Measurements from ENCODE around the gene SH2B3.

The SH2B3 gene

DNA sequence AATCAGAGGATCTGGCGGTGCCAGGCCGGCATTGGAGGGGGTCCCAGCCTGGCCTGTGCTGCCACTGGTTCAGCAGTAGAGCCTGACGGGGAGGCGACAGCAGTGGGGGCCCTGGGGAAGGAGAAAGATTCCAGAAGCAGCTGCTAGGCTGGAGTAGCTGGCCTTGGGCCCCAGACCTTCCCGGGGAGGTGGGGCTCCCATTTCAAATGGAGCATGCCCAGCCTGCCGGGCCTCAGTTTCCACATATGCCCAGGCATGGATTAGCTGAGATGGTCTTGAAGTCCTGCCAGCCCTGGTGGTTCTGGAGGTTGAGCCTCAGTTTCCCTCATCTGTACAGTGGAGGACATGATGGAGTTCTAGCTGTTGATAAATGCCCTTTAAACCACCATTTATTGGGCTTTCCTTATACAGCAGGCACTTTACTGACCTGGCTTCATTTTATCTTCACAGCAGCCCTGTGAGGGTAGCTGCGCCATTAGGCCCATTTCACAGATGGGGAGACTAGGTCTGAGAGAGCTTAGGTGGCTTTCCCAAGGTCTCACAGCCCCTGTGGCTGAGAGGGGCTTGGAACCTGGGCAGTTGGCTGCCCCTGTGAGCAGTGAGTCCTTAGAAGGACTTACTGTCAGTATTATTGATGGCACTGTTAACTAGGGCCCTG lies 21.8 kb downstream of the SH2B3 start:
- no peak for DNase-seq (ENCODE audit: low read depth in 2 of 3, low spot score in 2 of 3)

DNA sequence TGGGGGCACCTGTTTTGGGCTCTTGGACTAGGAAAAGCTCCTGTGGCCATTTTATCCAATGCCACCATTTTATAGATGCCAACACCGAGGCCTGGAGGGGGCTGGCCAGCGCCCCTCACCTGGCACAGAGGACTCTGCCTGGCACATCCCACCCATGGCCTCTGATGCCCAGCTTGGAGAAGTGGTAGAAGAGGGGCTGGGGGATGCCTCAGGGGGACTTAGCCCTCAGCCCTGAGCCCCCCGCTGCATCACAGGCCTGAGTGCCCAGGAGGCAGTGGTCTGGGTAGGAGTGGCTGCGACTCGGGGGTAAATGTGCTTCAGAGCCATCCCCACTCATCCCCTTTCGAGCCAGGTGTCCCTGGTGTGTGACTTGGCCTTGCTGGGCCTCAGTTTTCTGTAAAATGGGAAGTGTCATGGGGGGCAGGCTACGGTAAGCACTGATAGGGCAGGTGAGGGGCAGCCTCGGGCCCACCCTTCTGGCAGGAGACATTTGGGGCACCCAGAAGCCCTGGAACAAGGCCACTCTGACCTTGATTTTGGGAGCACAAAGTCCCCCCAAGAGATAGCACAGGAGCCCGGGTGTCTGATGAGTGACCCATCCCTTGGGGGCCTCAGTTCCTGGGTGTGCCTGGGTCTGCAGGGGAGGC lies 22.5 kb downstream of the SH2B3 start:
- DNase-seq (ENCODE audit: low read depth in 2 of 3, low spot score in 2 of 3): no peak

DNA sequence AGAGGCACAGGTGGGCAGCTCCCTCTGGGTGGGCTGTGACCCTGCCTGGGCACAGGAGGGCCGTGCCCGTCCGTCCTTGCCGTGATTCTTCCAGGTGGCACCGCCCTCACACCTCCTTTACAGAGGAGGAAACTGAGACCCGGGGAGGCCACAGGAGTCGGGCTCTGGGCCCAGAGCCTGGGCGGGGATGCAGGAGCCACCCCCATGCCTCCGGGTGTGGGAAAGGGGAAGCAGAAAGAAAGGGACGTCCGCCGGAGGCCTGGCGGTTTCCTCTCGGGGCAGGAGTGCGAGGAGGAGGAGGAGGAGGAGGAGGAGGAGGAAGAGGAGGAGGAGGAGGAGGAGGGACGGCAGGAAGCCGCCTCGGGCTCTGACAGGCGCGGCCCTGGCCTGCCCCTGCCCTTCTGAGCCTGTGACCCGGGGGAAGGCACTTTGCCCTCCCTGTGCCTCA lies 23.0 kb downstream of the SH2B3 start:
- no peak for DNase-seq (ENCODE audit: low read depth in 2 of 3, low spot score in 2 of 3)

DNA sequence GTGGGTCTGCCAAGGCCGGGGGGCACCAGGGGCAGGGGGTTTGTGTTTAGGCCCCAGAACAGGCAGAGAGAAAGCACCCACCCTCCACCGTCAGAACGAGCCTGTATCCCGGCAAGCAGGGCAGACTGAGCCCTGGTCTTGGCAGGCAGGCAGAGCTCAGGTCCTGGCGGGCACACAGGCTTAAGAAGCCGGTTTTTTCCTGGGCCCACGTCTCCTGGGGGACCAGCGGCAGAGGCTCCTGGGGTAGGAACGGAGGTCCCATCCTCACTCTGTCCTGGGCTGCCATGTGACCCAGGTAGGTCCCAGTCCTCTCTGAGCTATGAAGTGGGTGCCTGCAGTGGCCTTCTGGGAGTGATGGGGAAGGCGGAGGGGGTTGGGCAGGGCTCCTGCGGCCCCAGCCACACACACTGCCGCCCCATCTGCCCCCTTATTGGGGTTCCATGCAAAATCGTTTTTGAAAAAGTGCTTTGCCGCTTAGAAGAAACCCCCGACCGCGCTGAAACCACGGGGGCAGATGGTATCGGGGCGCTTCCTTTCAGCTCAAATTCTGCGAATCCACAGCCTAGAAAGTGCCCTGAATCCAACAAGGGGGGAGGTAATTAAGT lies 24.2 kb downstream of the SH2B3 start:
- DNase-seq (ENCODE audit: low read depth in 2 of 3, low spot score in 2 of 3): peak in 1 of 3 experiments; percentile 59

DNA sequence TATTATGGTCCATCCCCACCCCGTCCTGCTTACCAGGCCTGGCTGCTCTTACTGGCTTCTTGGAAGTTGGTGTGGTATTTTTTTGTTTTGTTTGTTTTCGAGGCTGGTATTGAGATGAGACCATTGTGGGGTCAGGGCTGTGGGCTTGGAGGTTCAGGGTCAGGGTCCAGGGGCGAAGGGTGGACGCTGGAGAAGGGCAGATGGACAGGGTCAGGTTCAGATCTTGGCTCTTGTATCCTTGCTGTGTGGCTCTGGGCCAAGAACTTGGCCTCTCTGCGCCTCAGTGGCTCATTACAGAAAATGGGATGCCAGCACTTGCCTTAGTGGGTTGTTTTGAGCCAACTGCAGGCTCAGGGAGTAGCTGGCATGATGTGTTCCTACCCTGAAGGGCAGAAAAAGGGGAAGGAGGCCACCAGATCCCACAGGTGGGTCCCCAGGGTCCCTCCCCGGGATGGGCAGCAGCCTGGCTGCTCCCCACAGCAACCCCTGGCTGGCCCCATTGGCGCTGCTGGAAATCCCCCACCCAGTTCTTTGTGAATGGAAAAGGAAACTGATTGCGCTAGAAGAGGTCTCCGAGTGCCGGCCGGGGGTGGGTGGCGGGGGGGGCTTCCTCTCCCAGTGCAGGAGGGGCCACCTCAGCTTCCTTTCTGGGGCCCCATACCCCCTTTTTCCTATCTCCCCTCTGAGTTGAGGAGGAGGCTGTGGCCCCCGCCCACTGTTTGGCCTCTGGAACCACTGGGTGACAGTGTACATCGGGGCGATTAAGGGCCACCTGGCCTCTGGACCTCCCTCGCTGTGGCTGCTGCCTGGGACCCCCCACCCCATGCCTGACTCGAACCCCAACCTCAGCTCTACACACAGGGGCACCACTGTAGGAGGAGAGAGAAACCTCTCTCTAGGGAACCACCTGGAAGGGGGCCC lies 25.0 kb downstream of the SH2B3 start:
- DNase-seq (ENCODE audit: low read depth in 2 of 3, low spot score in 2 of 3): peak in 1 of 3 experiments; percentile 58

DNA sequence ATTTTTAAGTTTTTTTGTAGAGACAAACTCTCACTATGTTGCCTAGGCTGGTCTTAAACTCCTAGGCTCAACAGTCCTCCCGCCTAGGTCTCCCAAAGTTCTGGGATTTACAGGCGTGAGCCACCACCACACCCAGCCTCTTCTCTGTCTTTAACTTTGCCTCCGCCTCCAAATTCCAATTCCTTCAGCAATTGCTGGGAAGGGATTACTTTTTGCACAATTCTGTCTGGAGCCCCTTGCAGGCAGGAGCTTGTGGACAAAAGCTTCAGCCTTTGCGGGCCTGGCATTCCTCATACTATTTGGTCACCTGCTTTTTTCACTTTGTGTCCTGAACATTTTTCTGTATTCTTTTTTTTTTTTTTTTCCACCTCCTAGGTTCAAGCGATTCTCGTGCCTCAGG lies 26.0 kb downstream of the SH2B3 start:
- DNase-seq (ENCODE audit: low read depth in 2 of 3, low spot score in 2 of 3): no peak

DNA sequence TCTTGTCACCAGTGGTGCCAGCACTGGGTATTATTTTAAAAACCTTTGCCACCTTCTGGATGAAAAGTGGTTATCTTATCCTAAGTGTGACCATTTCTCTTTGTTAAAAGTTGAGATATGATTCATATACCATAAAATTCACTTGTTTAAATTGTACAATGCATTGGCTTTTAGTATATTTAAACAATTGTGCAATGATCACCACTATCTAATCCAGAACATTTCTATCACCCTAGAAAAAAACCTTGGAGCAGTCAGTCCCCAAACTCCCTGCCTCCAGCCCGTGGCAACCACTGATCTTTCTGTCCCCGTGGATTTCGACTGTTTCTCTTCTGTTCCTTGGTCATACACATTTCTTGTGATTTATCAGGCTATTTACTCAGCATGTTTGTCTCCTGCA lies 28.3 kb downstream of the SH2B3 start:
- no peak for DNase-seq (ENCODE audit: low read depth in 2 of 3, low spot score in 2 of 3)

DNA sequence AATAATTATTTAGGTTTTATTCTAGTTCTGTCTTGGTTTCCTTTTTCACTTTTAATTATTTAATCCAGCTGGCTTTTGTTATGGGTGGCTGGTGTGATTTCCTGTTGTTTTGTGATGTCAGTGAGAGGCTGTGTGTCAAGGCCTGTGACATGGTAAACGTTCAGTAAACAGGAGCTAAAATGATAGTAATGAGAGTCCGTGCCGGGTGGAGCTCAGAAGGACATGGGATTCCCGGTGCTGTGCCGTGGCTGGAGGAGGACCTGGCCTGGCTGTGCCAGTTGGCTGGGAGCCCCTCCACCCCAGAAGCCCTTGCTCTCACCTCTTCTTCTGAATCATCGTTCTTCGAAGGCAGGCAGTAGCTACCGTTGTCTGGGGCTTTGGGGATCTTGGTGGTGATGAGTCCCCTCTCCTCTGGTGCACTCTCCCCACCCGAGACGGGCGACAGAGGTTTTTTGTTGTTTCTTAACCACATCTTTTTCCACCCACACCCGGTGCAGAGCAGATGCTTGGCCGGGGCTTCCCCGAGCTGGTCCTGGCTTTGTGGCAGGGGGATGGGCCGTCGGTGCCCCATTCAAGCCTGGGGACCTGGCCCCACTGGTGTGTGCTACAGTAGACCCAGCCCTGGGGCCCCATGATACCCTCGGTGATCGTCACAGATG lies 29.1 kb downstream of the SH2B3 start:
- DNase-seq (ENCODE audit: low read depth in 2 of 3, low spot score in 2 of 3): peak; percentile 58 to 78 (median 71)

DNA sequence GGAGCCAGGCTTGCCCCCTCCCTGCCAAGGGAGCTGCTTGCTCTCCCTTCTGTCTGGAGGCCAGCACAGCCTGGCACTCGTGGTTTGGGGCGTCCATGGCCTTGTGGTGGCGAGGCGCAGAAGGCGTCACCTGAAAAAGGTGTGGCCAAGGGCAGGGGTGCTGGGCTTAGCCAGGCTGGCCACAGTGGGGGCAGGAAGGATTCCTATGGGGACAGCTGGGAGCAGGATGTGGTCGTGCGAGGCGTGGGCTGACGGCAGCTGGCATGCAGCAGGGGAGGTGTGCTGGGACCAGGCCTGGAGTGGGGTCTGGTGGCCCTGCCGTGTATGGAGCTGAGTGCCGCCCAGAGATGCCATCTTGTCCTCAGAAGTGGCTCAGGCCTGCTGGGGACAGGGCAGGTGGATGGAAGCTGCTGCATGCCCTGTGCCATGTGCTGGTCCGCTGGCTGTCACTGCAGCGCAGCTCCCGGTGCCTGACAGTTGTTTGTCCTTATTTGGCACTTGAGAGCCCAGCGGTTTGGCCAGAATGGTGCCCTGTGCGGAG lies 30.0 kb downstream of the SH2B3 start:
- DNase-seq (ENCODE audit: low read depth in 2 of 3, low spot score in 2 of 3): no peak

DNA sequence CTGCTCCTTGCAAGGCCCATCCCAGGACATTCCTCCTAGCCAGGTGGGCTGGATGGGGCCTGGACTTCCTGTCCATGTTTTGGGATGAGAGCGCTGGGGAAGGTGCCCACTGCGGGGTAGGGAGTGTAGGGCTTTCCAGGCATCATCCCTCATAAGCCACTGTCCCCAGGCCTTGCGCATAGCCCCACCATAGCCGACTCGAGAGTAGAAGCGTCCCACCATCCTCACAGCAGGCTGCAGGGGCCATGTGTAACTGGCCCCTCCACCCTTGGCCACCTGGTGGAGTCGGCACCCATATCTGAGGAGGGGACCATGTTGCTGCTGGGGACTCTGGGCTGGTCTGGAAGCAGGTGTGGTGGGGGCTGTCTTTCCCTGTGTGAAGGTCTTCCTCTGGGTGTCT lies 30.5 kb downstream of the SH2B3 start:
- DNase-seq (ENCODE audit: low read depth in 2 of 3, low spot score in 2 of 3): no peak

DNA sequence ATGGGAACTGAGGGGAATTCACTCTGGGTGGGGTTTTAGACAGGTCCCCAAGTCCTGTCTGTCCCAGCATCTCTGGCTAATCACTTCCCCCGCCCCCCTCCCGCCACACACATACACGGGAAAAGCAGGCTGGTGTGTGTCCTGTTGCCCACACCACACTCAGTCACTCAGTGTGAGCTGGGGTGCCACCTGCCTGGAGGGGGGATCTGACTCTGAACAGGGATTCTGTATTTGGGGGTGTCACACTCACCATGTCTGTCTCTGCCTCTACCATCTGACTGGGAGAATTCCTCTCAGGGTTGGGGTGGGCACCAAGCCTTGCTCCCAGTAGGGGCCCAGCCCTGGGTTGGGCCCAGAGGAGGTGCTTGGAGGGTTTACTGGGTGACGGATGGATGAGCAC lies 31.1 kb downstream of the SH2B3 start:
- no peak for DNase-seq (ENCODE audit: low read depth in 2 of 3, low spot score in 2 of 3)

DNA sequence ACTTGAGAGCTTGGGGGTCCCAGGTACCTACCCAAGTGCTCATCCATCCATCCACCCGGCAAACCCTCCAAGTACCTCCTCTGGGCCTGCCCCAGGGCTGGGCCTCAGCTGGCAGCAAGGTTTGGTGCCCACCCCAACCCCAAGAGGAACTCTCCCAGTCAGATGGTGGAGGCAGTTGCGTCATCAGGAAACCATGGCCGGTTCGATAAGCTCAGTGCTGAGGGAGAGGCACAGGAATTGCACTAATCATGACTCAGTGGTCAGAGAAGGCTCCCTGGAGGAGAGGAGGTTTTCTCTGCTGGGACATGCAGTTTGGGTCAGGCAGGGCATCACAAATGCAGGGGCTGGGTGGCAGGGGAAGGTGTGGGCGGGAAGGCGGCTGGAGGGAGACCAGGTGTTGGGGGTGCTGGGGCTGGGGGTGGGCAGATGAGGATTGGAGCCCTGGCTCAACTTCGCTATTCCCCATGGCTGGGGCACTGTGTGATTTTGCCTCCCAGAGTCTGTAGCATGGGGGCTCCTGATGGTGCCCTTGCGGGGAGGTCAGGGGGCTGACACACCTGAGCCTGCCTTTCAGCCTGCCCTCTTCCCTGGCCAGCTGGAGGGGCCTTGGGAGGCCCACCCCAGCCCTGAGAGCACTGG lies 32.2 kb downstream of the SH2B3 start:
- DNase-seq (ENCODE audit: low read depth in 2 of 3, low spot score in 2 of 3): no peak

DNA sequence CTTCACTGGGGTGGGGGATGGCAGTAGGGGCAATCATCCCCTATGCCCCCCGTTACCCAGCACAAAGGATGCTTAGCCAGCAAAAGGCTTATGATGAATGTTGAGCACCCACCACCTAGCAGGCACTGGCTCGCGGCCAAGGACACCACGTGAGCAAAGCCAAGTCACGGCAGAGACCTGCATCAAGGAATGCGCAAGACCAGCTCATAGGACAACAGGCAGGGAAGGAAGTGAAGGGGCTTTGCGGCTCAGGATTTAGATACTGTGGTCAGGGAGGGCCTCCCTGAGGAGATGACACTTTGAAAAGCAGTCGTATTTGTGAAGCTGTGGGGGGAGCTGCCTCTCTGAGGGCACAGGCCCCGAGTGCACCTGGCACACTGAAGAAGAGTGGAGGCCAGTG lies 32.8 kb downstream of the SH2B3 start:
- no peak for DNase-seq (ENCODE audit: low read depth in 2 of 3, low spot score in 2 of 3)

DNA sequence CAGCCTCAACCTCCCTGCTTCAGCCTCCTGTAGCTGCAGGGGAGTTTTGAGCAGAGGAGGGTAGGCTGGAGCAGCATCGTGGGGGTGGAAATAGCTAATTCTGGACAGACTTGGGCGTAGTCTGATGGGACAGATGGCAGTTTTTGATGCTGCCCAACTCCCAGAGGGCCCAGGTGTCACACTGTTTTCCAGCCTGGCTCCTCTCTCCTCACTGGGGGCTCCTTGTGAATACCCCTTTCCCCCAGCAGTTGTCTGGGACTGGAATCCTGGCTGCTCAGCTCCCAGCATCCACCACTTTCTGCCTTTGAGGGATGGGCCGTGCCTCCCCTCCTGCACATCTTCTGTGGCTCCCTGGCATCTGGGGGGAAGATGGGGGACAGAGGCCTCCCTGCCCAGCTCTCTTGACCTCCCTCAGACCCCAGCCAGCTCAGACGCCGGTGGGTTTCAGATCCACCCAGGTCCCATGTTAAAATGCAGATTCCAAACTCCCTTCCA lies 34.0 kb downstream of the SH2B3 start:
- DNase-seq (ENCODE audit: low read depth in 2 of 3, low spot score in 2 of 3): no peak

DNA sequence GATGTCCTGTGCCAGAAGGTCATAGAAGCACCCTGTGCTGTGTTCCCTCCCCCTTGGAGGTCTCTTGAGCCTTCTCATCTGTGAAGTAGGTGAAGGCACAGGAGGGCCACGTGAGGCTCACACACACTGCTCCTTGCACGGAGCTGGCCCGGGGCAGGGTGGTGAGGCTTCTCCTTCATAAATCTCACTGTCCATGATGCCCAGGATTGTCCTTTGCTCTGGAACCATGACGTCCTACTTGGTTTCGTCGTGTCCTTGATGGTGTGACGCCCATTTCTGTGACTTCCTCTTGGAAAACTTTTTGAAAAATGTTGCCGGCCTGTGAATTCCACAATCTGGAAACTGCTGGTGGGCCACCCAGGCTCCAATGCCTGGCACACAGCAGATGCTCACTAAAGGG lies 34.4 kb downstream of the SH2B3 start:
- DNase-seq (ENCODE audit: low read depth in 2 of 3, low spot score in 2 of 3): no peak

DNA sequence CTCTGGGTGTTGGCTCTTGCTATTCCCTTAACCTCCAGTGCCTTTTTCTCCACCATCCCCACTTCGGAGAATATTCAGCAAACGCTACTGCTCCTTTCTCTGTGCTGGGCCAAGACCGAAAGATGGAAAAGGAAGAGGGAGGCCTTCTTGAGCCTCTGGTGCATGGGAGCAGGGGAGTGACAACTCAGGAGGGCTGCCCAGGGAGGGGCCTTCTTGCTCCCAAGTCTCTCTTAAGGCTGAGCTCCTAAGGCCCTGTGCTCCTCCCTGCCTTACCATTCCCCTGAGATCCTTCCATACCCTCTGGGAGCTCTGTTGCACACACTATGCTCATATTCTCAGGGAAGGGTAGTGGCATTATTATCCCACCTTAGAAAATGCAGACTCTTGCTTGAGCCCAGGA lies 34.9 kb downstream of the SH2B3 start:
- no peak for DNase-seq (ENCODE audit: low read depth in 2 of 3, low spot score in 2 of 3)

DNA sequence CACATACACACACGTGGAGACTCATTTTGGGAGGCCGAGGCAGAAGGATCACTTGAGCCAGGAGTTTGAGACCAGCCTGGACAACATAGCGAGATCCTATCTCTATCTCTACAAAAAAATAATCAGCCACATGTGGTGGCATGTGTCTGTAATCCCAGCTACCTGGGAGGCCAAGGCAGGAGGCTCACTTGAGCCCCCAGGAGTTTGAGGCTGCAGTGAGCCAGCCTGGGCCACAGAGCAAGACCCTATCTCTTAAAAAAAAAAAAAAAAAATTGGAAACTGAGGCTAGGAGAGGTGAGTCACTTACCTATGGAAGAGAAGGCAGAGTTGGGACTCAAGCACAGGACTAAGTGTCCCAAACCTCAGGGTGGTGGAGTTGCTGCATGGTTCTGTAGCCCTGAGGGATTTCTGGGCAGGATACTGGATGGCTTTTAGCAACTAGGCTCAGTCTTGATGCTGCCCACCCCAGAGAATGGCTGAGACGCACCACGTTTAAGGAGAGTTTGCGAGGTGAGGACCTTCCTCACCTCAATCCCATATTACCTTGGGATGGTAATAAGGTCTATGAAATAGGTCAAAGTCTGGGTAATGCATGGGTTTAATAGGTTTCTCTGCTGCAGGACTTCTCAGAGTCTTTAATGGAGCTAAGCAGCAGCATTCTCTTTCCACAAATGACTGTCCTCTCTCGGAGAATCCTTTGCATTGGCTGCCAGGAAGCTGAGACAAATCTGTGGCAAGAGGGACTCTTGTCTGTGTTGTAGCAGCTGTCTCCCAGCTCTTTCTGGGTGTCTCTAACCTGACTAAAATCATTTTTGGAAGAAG lies 35.6 kb downstream of the SH2B3 start:
- no peak for DNase-seq (ENCODE audit: low read depth in 2 of 3, low spot score in 2 of 3)

DNA sequence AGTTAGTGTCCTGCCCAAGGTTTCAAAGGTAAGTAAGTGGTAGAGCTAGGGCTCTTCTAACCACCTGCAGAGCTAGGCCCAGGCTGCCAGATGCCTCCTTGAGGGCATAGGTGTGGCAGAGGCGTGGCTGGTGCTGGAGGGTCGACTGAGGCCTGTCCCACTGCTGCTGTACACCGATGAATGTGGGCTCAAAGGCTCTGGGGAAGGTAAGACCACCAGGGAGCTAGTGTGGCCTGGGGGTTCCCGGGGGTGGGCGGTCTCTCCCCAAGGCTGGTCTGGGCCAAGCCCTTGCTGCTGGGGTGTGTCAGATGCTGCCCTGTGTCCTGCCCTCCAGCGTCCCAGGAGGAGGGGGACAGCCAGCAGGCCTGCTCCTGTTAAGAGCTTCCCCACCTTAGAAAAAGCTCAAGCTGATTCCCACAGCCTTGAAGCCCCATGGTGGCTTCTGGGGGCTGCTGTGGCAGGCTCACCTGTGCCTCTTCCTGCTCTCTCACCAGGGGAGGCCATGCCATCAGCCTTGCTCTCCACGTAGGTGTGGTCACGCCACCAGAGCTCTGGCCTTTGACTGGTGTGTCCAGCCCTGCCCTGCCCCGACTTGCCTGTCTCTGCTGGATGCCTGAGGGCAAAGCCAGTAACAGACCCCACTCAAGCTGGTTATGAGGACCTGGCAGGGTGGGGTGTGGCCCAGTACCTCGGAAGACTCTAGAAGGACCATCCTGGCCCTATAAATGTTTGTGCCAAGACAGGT lies 36.8 kb downstream of the SH2B3 start:
- no peak for DNase-seq (ENCODE audit: low read depth in 2 of 3, low spot score in 2 of 3)

DNA sequence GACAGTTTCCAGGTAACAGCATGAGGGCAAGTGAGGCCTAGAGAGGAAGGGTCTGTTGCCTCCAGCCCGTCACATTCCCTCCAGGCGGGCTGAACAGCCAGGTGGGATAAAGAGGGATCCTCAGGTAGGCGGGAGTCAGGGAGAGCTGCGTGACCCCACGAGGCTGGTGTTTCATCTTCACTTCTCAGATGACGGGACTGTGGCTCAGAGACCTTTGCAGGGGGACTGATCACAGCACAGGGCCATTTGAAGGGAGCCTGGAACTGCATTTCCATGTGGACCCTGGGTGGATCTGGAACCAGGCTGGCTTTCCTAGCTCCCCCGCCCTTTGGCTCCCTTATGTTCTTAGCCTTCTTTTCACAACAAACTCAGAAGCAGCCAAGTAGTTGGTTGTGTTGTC lies 37.4 kb downstream of the SH2B3 start:
- no peak for DNase-seq (ENCODE audit: low read depth in 2 of 3, low spot score in 2 of 3)

Measured in activated CD8-positive, alpha-beta memory T cell treated with anti-CD3 and anti-CD28 coated beads for 48 hours (primary cell).